Activated CD4-positive, alpha-beta memory T cell treated with anti-CD3 and anti-CD28 coated beads, Interleukin-2, amount 10 ng/mL, durations not matched to agents 7 days and 5 days (primary cell): Measurements from ENCODE around the gene HLA-F. TPM values are rescaled to one million over a fixed set of nuclear protein-coding genes. Genes with fewer than 3 reads are reported as not detected.

ENCODE experiments used
- CTCF ChIA-PET: fragments of 350-600 bp; sonication (Branson Sonifier 250); formaldehyde crosslinking; loops from one replicate; lab custom pipeline; 2021; ENCODE audit warnings: antibody characterized with exemption, inconsistent platforms; lab: Charles Lee
- POLR2A ChIA-PET: fragments of 350-600 bp; sonication (Branson Sonifier 250); formaldehyde crosslinking; loops from one replicate; lab custom pipeline; 2021; ENCODE audit warnings: antibody characterized with exemption; lab: Charles Lee
- DNase-seq: peaks from one replicate; pipeline ENCODE4 v3.0.0-alpha.2; 2020
- H3K27ac Mint-ChIP-seq: one replicate; pipeline ENCODE4 v1.8.0; 2021; ENCODE audit warnings: mild to moderate bottlenecking, mixed read lengths
- H3K27me3 Mint-ChIP-seq: one replicate; pipeline ENCODE4 v1.8.0; 2021; ENCODE audit warnings: mixed read lengths
- H3K36me3 Mint-ChIP-seq: one replicate; pipeline ENCODE4 v1.8.0; 2021; ENCODE audit warnings: low read depth, mixed read lengths
- H3K4me1 Mint-ChIP-seq: one replicate; pipeline ENCODE4 v1.8.0; 2021; ENCODE audit warnings: mixed read lengths
- H3K4me3 Mint-ChIP-seq: one replicate; pipeline ENCODE4 v1.8.0; 2021; ENCODE audit warnings: mild to moderate bottlenecking, mixed read lengths
- H3K9me3 Mint-ChIP-seq: one replicate; pipeline ENCODE4 v1.8.0; 2021; ENCODE audit warnings: mixed read lengths
- total RNA-seq, 2 experiments: library from RNA; stranded (reverse); gene quantifications; one replicate each; pipeline ENCODE4 v1.2.3, GENCODE V29; 2021

The HLA-F gene
- total RNA-seq, 2 experiments from 2014 or later: 318 to 346 TPM

DNA sequence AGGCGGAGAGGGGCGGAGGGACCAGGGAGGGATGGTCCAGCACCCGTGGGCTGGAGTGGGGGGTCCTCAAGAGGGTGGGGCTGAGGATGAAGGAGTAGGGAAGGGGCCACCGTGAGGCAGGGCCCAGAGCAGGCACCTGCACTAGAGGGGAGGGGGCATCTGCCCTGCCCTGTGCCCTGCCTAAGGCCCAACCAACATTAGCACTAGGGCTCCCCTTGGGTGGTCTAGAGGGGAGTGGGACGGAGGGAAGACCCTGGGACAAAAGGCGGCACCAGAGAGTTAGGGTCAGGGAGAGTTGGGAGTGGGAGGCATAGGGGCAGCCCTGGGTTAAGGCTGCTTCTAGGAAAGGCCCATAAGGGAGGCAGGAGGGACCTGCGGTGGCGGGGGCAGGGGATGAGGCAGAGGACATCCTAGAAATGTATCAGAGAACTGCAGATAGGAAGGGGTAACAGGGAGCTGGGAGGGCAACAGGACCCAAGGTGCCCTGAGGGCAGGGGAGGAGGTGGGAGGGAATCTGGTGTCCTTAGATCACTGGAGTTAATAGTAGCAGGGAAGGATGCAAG lies 24.5 kb downstream of the HLA-F start:
- H3K4me1 Mint-ChIP-seq: peaks cover 51% of the 10 kb centered on the region

DNA sequence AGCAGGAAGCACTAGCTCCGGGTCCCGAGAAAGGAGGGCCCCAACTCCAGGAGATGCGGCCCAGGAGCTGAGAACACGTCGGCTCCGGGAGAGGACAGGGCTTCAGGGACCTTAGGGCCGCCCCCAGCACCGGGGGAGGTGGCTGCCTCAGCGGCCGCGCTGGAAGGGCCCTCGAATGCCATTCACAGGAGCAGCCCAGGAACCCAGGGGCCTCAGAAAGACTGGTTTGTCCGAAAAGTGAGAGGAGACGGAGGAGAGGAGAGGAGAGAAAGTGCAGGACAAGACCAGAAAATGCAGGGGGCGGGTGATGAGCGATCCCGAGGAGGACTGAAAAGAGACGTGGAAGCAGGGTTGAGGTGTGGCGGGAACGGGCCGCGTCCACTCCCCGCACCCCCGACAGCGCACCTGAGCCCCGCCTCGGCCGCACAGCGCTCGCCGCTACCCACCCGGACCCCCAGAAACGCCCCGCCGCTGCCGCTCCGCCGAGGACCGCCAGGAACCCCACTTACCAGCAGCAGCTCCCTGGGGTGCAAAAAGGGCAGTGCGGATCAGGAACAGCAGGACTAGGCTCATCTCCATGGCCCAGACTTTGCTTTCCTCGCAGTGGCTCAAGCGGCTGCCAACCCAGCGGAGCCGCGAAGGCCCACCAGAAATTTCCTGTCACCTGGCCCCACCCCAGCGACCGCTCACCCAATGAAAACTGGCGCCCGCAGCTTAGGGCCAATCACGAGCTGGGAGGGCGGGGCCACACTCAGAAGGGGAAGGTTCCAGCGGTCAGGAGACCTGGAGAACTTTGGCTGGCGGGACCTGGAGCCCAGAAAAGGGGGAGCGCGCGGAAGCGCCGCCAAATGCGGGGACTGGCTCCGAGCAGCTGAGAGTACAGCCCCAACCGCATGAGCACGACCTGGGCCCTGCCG lies 25.4 kb downstream of the HLA-F start:
- Mint-ChIP-seq H3K4me3 (peak overlapping the region; percentile 96), H3K36me3 (peaks cover 3% of the 10 kb centered on the region), H3K27me3 (no peaks in the 10 kb centered on the region), H3K27ac (peak overlapping the region; percentile 56), H3K4me1 (peaks cover 58% of the 10 kb centered on the region), H3K9me3 (no peaks in the 10 kb centered on the region)
- POLR2A ChIA-PET: interaction anchor here (0.7 to 1.7 kb wide), 15 partner anchors 9 to 95 kb away, joined by 3 to 8 read pairs (median 4); no protein-coding TSS in a partner anchor
- peak; percentile 90 for DNase-seq
- CTCF ChIA-PET: interaction anchor here (0.6 to 7.4 kb wide), 16 partner anchors 9 to 317 kb away, joined by 3 to 94 read pairs (median 4); no protein-coding TSS in a partner anchor

More for the DNA sequence above, 24.5 kb downstream of the HLA-F start:
- ChIA-PET POLR2A (interaction anchor here (0.7 to 1.4 kb wide), 5 partner anchors 11 to 94 kb away, joined by 3 to 5 read pairs (median 3); no protein-coding TSS in a partner anchor), CTCF (interaction anchor here (1.0 to 7.4 kb wide), 4 partner anchors 10 to 97 kb away, joined by 3 to 94 read pairs (median 4); no protein-coding TSS in a partner anchor)
- no peaks in the 10 kb centered on the region for H3K27me3 Mint-ChIP-seq
- DNase-seq: no peak
- peaks cover 3% of the 10 kb centered on the region for H3K36me3 Mint-ChIP-seq
- H3K27ac Mint-ChIP-seq: no peak overlapping the region
- peak overlapping the region; percentile 96 for H3K4me3 Mint-ChIP-seq
- H3K9me3 Mint-ChIP-seq: no peaks in the 10 kb centered on the region

- Mint-ChIP-seq H3K27ac (peak overlapping the region; percentile 41), H3K4me1 (peaks cover 59% of the 10 kb centered on the region), H3K36me3 (peaks cover 3% of the 10 kb centered on the region), H3K27me3 (no peaks in the 10 kb centered on the region), H3K9me3 (no peaks in the 10 kb centered on the region), H3K4me3 (peak overlapping the region; percentile 96)
- no peak for DNase-seq
- ChIA-PET POLR2A (interaction anchor here (1.0 to 1.7 kb wide), 11 partner anchors 9 to 82 kb away, joined by 3 to 8 read pairs (median 4); no protein-coding TSS in a partner anchor), CTCF (interaction anchor here (0.6 to 7.4 kb wide), 15 partner anchors 9 to 317 kb away, joined by 3 to 94 read pairs (median 4); no protein-coding TSS in a partner anchor)
Observed at GRCh38 chr6:29749308-29749662, 26.1 kb downstream of the HLA-F start.

GRCh38 chr6:29749668-29750067 lies 26.4 kb downstream of the HLA-F start:
- Mint-ChIP-seq H3K9me3 (no peaks in the 10 kb centered on the region), H3K4me1 (peaks cover 59% of the 10 kb centered on the region), H3K27me3 (no peaks in the 10 kb centered on the region), H3K4me3 (peak overlapping the region; percentile 96), H3K36me3 (peaks cover 3% of the 10 kb centered on the region), H3K27ac (no peak overlapping the region)
- ChIA-PET POLR2A (interaction anchor here (1.0 to 1.7 kb wide), 9 partner anchors 10 to 81 kb away, joined by 3 to 8 read pairs (median 4); no protein-coding TSS in a partner anchor), CTCF (interaction anchor here (0.6 to 7.4 kb wide), 13 partner anchors 8 to 316 kb away, joined by 3 to 94 read pairs (median 4); no protein-coding TSS in a partner anchor)
- no peak for DNase-seq

- ChIA-PET CTCF (interaction anchor here (1.0 to 7.4 kb wide), 4 partner anchors 16 to 101 kb away, joined by 3 to 94 read pairs (median 11); no protein-coding TSS in a partner anchor), POLR2A (interaction anchor here (0.9 to 2.0 kb wide), 3 partner anchors 28 to 215 kb away, joined by 3 to 9 read pairs (median 4); partner anchors contain the start of gene HLA-F)
- Mint-ChIP-seq H3K36me3 (no peaks in the 10 kb centered on the region), H3K9me3 (no peaks in the 10 kb centered on the region), H3K27ac (no peak overlapping the region), H3K27me3 (peaks cover 6% of the 10 kb centered on the region), H3K4me1 (peaks cover 63% of the 10 kb centered on the region), H3K4me3 (no peak overlapping the region)
- no peak for DNase-seq
Observed at GRCh38 chr6:29750709-29751108, 27.5 kb downstream of the HLA-F start.

- Mint-ChIP-seq H3K27me3 (peaks cover 12% of the 10 kb centered on the region), H3K9me3 (no peaks in the 10 kb centered on the region), H3K27ac (peak overlapping the region; percentile 87), H3K4me1 (peaks cover 58% of the 10 kb centered on the region), H3K36me3 (no peaks in the 10 kb centered on the region), H3K4me3 (peak overlapping the region; percentile 83)
- no peak for DNase-seq
- POLR2A ChIA-PET: interaction anchor here (0.9 to 2.0 kb wide), 6 partner anchors 13 to 309 kb away, joined by 3 to 9 read pairs (median 4); partner anchors contain the start of genes HLA-F and POLR1H
- CTCF ChIA-PET: interaction anchor here (1.0 to 7.4 kb wide), 6 partner anchors 11 to 102 kb away, joined by 3 to 94 read pairs (median 10); no protein-coding TSS in a partner anchor
Observed at GRCh38 chr6:29751480-29751879, 28.2 kb downstream of the HLA-F start.

- Mint-ChIP-seq H3K9me3 (no peaks in the 10 kb centered on the region), H3K27me3 (peaks cover 18% of the 10 kb centered on the region), H3K27ac (peak overlapping the region; percentile 87), H3K4me1 (peaks cover 52% of the 10 kb centered on the region), H3K36me3 (no peaks in the 10 kb centered on the region), H3K4me3 (peak overlapping the region; percentile 83)
- CTCF ChIA-PET: interaction anchor here (0.7 to 7.4 kb wide), 12 partner anchors 10 to 105 kb away, joined by 3 to 94 read pairs (median 3); no protein-coding TSS in a partner anchor
- POLR2A ChIA-PET: interaction anchor here (1.0 to 2.0 kb wide), 4 partner anchors 12 to 73 kb away, joined by 3 to 9 read pairs (median 6); no protein-coding TSS in a partner anchor
- DNase-seq: peak; percentile 87
Observed at GRCh38 chr6:29752451-29753308, 29.4 kb downstream of the HLA-F start.

GRCh38 chr6:29753309-29753644 lies 30.0 kb downstream of the HLA-F start:
- Mint-ChIP-seq H3K9me3 (no peaks in the 10 kb centered on the region), H3K4me1 (peaks cover 48% of the 10 kb centered on the region), H3K4me3 (peak overlapping the region; percentile 83), H3K27me3 (peaks cover 18% of the 10 kb centered on the region), H3K27ac (peak overlapping the region; percentile 87), H3K36me3 (no peaks in the 10 kb centered on the region)
- ChIA-PET POLR2A (interaction anchor here (1.0 kb wide), 1 partner anchor 72 kb away, joined by 3 read pairs; no protein-coding TSS in a partner anchor), CTCF (interaction anchor here (0.7 to 7.4 kb wide), 9 partner anchors 18 to 105 kb away, joined by 3 to 94 read pairs (median 7); no protein-coding TSS in a partner anchor)
- DNase-seq: no peak

- no peaks in the 10 kb centered on the region for H3K36me3 Mint-ChIP-seq
- DNase-seq: no peak
- ChIA-PET CTCF (interaction anchor here (7.4 kb wide), 1 partner anchor 20 kb away, joined by 94 read pairs; no protein-coding TSS in a partner anchor), POLR2A (no interaction called here)
- H3K9me3 Mint-ChIP-seq: no peaks in the 10 kb centered on the region
- no peak overlapping the region for H3K4me3 Mint-ChIP-seq
- H3K4me1 Mint-ChIP-seq: peaks cover 38% of the 10 kb centered on the region
- H3K27me3 Mint-ChIP-seq: peaks cover 18% of the 10 kb centered on the region
- H3K27ac Mint-ChIP-seq: no peak overlapping the region
Observed at GRCh38 chr6:29755295-29755871, 32.1 kb downstream of the HLA-F start.

- DNase-seq: no peak
- Mint-ChIP-seq H3K36me3 (no peaks in the 10 kb centered on the region), H3K4me3 (no peak overlapping the region), H3K9me3 (no peaks in the 10 kb centered on the region), H3K27me3 (peaks cover 18% of the 10 kb centered on the region), H3K4me1 (peaks cover 27% of the 10 kb centered on the region), H3K27ac (no peak overlapping the region)
- POLR2A ChIA-PET: no interaction called here
- CTCF ChIA-PET: interaction anchor here (1.2 to 1.6 kb wide), 2 partner anchors 8 to 34 kb away, joined by 3 to 7 read pairs; no protein-coding TSS in a partner anchor
Observed at GRCh38 chr6:29757282-29757681, 34.0 kb downstream of the HLA-F start.

- Mint-ChIP-seq H3K27me3 (peaks cover 18% of the 10 kb centered on the region), H3K4me1 (peaks cover 25% of the 10 kb centered on the region), H3K9me3 (no peaks in the 10 kb centered on the region), H3K27ac (no peak overlapping the region), H3K4me3 (no peak overlapping the region), H3K36me3 (no peaks in the 10 kb centered on the region)
- CTCF ChIA-PET: interaction anchor here (0.8 to 1.6 kb wide), 6 partner anchors 9 to 108 kb away, joined by 3 to 7 read pairs (median 3); no protein-coding TSS in a partner anchor
- POLR2A ChIA-PET: interaction anchor here (1.0 kb wide), 1 partner anchor 49 kb away, joined by 3 read pairs; no protein-coding TSS in a partner anchor
- DNase-seq: no peak
Observed at GRCh38 chr6:29757701-29758293, 34.6 kb downstream of the HLA-F start.
